Osteoblast (primary cell): Measurements from ENCODE around the gene RAB40A. TPM values are rescaled to one million over a fixed set of nuclear protein-coding genes. Genes with fewer than 3 reads are reported as not detected.
A peak's percentile ranks its signal among the peaks of the same experiment; 100 is the strongest.

Experiments used
- DNase-seq: peaks from one replicate; pipeline ENCODE4 v3.0.0; 2011; ENCODE audit warnings: low spot score, mixed read lengths; ENCODE audit not compliant: insufficient read length; ENCODE audit errors: missing footprints
- H2AFZ ChIP-seq: 2 replicates; pipeline ENCODE4 v1.6.0; 2011; ENCODE audit warnings: mild to moderate bottlenecking, low read length
- H3K27ac ChIP-seq: 2 replicates; pipeline ENCODE4 v1.5.1; 2011; ENCODE audit warnings: mild to moderate bottlenecking, low read depth, low read length, moderate library complexity
- H3K27me3 ChIP-seq: 2 replicates; pipeline ENCODE4 v1.6.0; 2012; ENCODE audit warnings: mild to moderate bottlenecking, control low read depth, inconsistent platforms, low read length, moderate library complexity; ENCODE audit not compliant: insufficient read depth
- H3K36me3 ChIP-seq: 2 replicates; pipeline ENCODE4 v1.5.1; 2011; ENCODE audit warnings: mild to moderate bottlenecking, low read length, control low read depth, moderate library complexity; ENCODE audit not compliant: insufficient read depth
- H3K4me1 ChIP-seq: 2 replicates; pipeline ENCODE4 v1.5.1; 2011; ENCODE audit warnings: mild to moderate bottlenecking, low read length, control low read depth, moderate library complexity; ENCODE audit not compliant: insufficient read depth
- H3K4me2 ChIP-seq: 2 replicates; pipeline ENCODE4 v1.6.0; 2011; ENCODE audit warnings: mild to moderate bottlenecking, low read length; ENCODE audit not compliant: insufficient read depth
- H3K4me3 ChIP-seq: fragments of 200-600 bp; sonication (generic); 3 replicates; pipeline ENCODE4 v1.5.1; 2012; ENCODE audit warnings: mild to moderate bottlenecking, low read length, inconsistent platforms; ENCODE audit not compliant: insufficient read depth
- H3K79me2 ChIP-seq: 2 replicates; pipeline ENCODE4 v1.6.0; 2012; ENCODE audit warnings: mild to moderate bottlenecking, low read length, control low read depth, inconsistent platforms; ENCODE audit not compliant: insufficient read depth
- H3K9me3 ChIP-seq: 2 replicates; pipeline ENCODE4 v1.5.1; 2011; ENCODE audit warnings: low read depth, low read length, control low read depth
- H4K20me1 ChIP-seq: 2 replicates; pipeline ENCODE4 v1.6.0; 2012; ENCODE audit warnings: mild to moderate bottlenecking, low read length, control low read depth; ENCODE audit not compliant: insufficient read depth
- total RNA-seq: library from RNA; depleted of rRNA; stranded (reverse); fragments of >200 nt; gene quantifications from 2 replicates; pipeline ENCODE4 v1.2.3, GENCODE V29; 2012
- TF ChIP-seq, protein P1 (sequence below): IDR thresholded peaks from 2 replicates; pipeline ENCODE4 v1.5.1; 2011; ENCODE audit warnings: mild to moderate bottlenecking, low read depth, low read length, moderate library complexity; ENCODE audit errors: extremely low read depth

RAB40A gene
- total RNA-seq, 1 donor: under 0.01 TPM

DNA sequence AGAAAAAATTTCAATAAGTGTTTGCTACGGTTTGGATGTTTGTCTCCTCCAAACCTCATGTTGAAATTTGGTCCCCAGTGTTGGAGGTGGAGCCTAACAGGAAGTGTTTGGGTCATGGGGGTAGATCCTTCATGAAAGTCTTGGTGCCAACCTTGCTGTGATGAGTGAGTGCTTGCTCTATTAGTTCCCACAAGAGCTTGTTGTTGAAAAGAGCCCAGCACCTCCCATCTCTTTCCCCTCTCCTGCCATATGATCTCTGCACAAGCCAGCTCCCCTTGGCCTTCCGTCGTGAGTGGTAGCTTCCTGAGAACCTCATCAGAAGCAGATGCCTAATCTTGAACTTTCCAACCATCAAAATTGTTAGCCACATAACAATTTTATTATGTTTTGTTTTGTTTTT lies 10.3 kb upstream of the RAB40A start:
- peaks cover 11% of the 10 kb centered on the region for H3K27me3 ChIP-seq
- H3K4me2 ChIP-seq: no peak overlapping the region
- TF ChIP-seq, protein P1, sequence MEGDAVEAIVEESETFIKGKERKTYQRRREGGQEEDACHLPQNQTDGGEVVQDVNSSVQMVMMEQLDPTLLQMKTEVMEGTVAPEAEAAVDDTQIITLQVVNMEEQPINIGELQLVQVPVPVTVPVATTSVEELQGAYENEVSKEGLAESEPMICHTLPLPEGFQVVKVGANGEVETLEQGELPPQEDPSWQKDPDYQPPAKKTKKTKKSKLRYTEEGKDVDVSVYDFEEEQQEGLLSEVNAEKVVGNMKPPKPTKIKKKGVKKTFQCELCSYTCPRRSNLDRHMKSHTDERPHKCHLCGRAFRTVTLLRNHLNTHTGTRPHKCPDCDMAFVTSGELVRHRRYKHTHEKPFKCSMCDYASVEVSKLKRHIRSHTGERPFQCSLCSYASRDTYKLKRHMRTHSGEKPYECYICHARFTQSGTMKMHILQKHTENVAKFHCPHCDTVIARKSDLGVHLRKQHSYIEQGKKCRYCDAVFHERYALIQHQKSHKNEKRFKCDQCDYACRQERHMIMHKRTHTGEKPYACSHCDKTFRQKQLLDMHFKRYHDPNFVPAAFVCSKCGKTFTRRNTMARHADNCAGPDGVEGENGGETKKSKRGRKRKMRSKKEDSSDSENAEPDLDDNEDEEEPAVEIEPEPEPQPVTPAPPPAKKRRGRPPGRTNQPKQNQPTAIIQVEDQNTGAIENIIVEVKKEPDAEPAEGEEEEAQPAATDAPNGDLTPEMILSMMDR: no peak
- H3K27ac ChIP-seq: no peak overlapping the region
- no peaks in the 10 kb centered on the region for H4K20me1 ChIP-seq
- peaks cover 19% of the 10 kb centered on the region for H3K4me1 ChIP-seq
- H2AFZ ChIP-seq: no peak overlapping the region
- no peak overlapping the region for H3K4me3 ChIP-seq
- no peaks in the 10 kb centered on the region for H3K36me3 ChIP-seq
- no peaks in the 10 kb centered on the region for H3K79me2 ChIP-seq
- no peaks in the 10 kb centered on the region for H3K9me3 ChIP-seq
- DNase-seq: no peak

- no peak overlapping the region for H3K27ac ChIP-seq
Observed at GRCh38 chrX:103524747-103525146, 5.5 kb upstream of the RAB40A start.

GRCh38 chrX:103523605-103524004 lies 4.3 kb upstream of the RAB40A start:
- no peaks in the 10 kb centered on the region for H4K20me1 ChIP-seq
- no peak overlapping the region for H2AFZ ChIP-seq
- no peak overlapping the region for H3K4me3 ChIP-seq
- H3K27me3 ChIP-seq: peaks cover 7% of the 10 kb centered on the region
- no peak overlapping the region for H3K27ac ChIP-seq
- TF ChIP-seq, protein P1: no peak
- no peaks in the 10 kb centered on the region for H3K36me3 ChIP-seq
- peaks cover under 1% of the 10 kb centered on the region for H3K4me1 ChIP-seq
- H3K4me2 ChIP-seq: no peak overlapping the region
- no peaks in the 10 kb centered on the region for H3K9me3 ChIP-seq
- no peak for DNase-seq
- no peaks in the 10 kb centered on the region for H3K79me2 ChIP-seq

More at GRCh38 chrX:103524747-103525146, 5.5 kb upstream of the RAB40A start:
- TF ChIP-seq, protein P1: no peak
- Histone ChIP-seq H3K9me3 (no peaks in the 10 kb centered on the region), H4K20me1 (no peaks in the 10 kb centered on the region), H3K4me2 (no peak overlapping the region), H3K27me3 (peaks cover 4% of the 10 kb centered on the region), H3K36me3 (no peaks in the 10 kb centered on the region), H3K4me3 (no peak overlapping the region), H2AFZ (no peak overlapping the region), H3K79me2 (no peaks in the 10 kb centered on the region), H3K4me1 (no peaks in the 10 kb centered on the region)
- no peak for DNase-seq

GRCh38 chrX:103520386-103520785 lies 1.1 kb upstream of the RAB40A start:
- DNase-seq: peak; percentile 27
- no peaks in the 10 kb centered on the region for H4K20me1 ChIP-seq
- peaks cover 16% of the 10 kb centered on the region for H3K4me1 ChIP-seq
- H2AFZ ChIP-seq: no peak overlapping the region
- H3K36me3 ChIP-seq: no peaks in the 10 kb centered on the region
- H3K79me2 ChIP-seq: no peaks in the 10 kb centered on the region
- TF ChIP-seq, protein P1: no peak
- peak overlapping the region; percentile 54 for H3K27ac ChIP-seq
- H3K4me3 ChIP-seq: no peak overlapping the region
- peaks cover 4% of the 10 kb centered on the region for H3K27me3 ChIP-seq
- no peak overlapping the region for H3K4me2 ChIP-seq
- H3K9me3 ChIP-seq: no peaks in the 10 kb centered on the region
